HepG2 (cell line): ENCODE measurements around the gene DSTYK. TPM values are rescaled to one million over a fixed set of nuclear protein-coding genes. Genes with fewer than 3 reads are reported as not detected.

ENCODE experiments used
- ATAC-seq: fragments of 200-7000 bp; cut with Tn5 transposase; 3 replicates; pipeline ENCODE4 v1.9.1; 2020; ENCODE audit warnings: mild to moderate bottlenecking, moderate library complexity
- BruUV-seq: library from RNA; stranded (reverse); fragments of 400-500 nt; replicated peaks from 2 replicates; lab custom pipeline; 2021; lab: Mats Ljungman, UMichigan
- CTCF ChIA-PET: fragments of 300-600 bp; formaldehyde crosslinking; extraction: SDS; loops from one replicate; lab custom pipeline; 2021; ENCODE audit warnings: low total read pairs, inconsistent platforms, low intra/inter-chr PET ratio; lab: Yijun Ruan, JAX
- POLR2A ChIA-PET: fragments of 350-600 bp; sonication (Branson Sonifier 250); formaldehyde crosslinking; loops from one replicate; lab custom pipeline; 2020; ENCODE audit warnings: antibody characterized with exemption, inconsistent platforms; lab: Yijun Ruan, JAX
- DNase-seq: peaks from one replicate; pipeline ENCODE4 v3.0.0-alpha.2; 2015; ENCODE audit warnings: low spot score
- FAIRE-seq: peaks from 3 replicates; lab custom pipeline; 2011; peaks lifted over from hg19 to GRCh38; lab: Jason Lieb, UNC
- H2AFZ ChIP-seq: one replicate; pipeline ENCODE4 v1.6.1; 2011; ENCODE audit warnings: low read length, inconsistent platforms
- H3K27ac ChIP-seq: fragments of 300-600 bp; 3 replicates; pipeline ENCODE4 v1.8.0; 2011; ENCODE audit warnings: mixed run types, mild to moderate bottlenecking, mixed read lengths, low read length, inconsistent platforms; ENCODE audit not compliant: insufficient read depth; ENCODE audit errors: extremely low read length
- H3K27me3 ChIP-seq, 2 experiments: fragments of 200-600 bp in 1 of 2; 2 replicates in 1 of 2; 3 replicates in 1 of 2; pipeline versions ENCODE4 v1.6.0 to v1.8.0; 2011; ENCODE audit warnings: low read length in 2 of 2, mild to moderate bottlenecking in 2 of 2, moderate library complexity in 2 of 2, inconsistent platforms in 1 of 2; ENCODE audit not compliant: insufficient read depth in 2 of 2, control insufficient read depth in 1 of 2
- H3K36me3 ChIP-seq, 2 experiments: fragments of 200-600 bp in 1 of 2; replicated peaks in 1 of 2; 2 replicates in 1 of 2; 3 replicates in 1 of 2; pipeline versions ENCODE4 v1.5.1 to v1.8.0; 2011; ENCODE audit warnings: low read length in 2 of 2, inconsistent platforms in 1 of 2; ENCODE audit not compliant: insufficient read depth in 2 of 2, control insufficient read depth in 1 of 2
- H3K4me1 ChIP-seq: 2 replicates; pipeline ENCODE4 v1.5.1; 2012; ENCODE audit warnings: low read length, inconsistent platforms; ENCODE audit not compliant: insufficient read depth
- H3K4me2 ChIP-seq: 2 replicates; pipeline ENCODE4 v1.6.0; 2011; ENCODE audit warnings: low read depth, low read length, inconsistent platforms
- H3K4me3 ChIP-seq, 3 experiments: fragments of 200-600 bp in 1 of 3; sonication (generic), shearing (Covaris generic) in 1 of 3; replicated peaks in 1 of 3; 2 replicates each; pipeline ENCODE4 v1.5.1; 2011 to 2016; ENCODE audit warnings: low read length in 3 of 3, inconsistent platforms in 2 of 3, low read depth in 2 of 3, mild to moderate bottlenecking in 2 of 3, control low read depth in 1 of 3, mixed read lengths in 1 of 3; ENCODE audit not compliant: insufficient read depth in 1 of 3
- H3K79me2 ChIP-seq: one replicate; pipeline ENCODE4 v1.6.1; 2011; ENCODE audit warnings: low read length, inconsistent platforms; ENCODE audit not compliant: insufficient read depth
- H3K9ac ChIP-seq: 2 replicates; pipeline ENCODE4 v1.6.0; 2011; ENCODE audit warnings: mild to moderate bottlenecking, low read depth, low read length, inconsistent platforms; ENCODE audit not compliant: insufficient read depth
- H3K9me3 ChIP-seq: 2 replicates; pipeline ENCODE4 v1.5.1; 2012; ENCODE audit warnings: mild to moderate bottlenecking, low read length
- H4K20me1 ChIP-seq: 2 replicates; pipeline ENCODE4 v1.6.0; 2011; ENCODE audit warnings: inconsistent platforms, mild to moderate bottlenecking, low read length, moderate library complexity; ENCODE audit not compliant: insufficient read depth
- ASH2L ChIP-seq: fragments of 300-600, 200-600 bp; sonication (generic); IDR thresholded peaks from 2 replicates; pipeline ENCODE4 v1.7.0; 2017; ENCODE audit warnings: low read depth, mild to moderate bottlenecking, moderate library complexity, mixed read lengths, low read length; ENCODE audit not compliant: insufficient read length
- JUND ChIP-seq: sonication (generic); formaldehyde crosslinking; IDR thresholded peaks from 2 replicates; pipeline ENCODE4 v1.8.0; 2022; ENCODE audit warnings: mild to moderate bottlenecking, missing genetic modification reagents
- MXD4 ChIP-seq: IDR thresholded peaks from 2 replicates; pipeline ENCODE4 v1.6.1; 2016; ENCODE audit warnings: mild to moderate bottlenecking, missing biosample characterization, missing genetic modification reagents
- NR3C1 ChIP-seq: sonication (generic); formaldehyde crosslinking; IDR thresholded peaks from 2 replicates; pipeline ENCODE4 v1.4.0; 2020; ENCODE audit warnings: missing genetic modification reagents
- STAG1 ChIP-seq: sonication (generic); formaldehyde crosslinking; IDR thresholded peaks from 2 replicates; pipeline ENCODE4 v1.4.0; 2020; ENCODE audit warnings: missing genetic modification reagents
- TOE1 ChIP-seq: sonication (generic); formaldehyde crosslinking; IDR thresholded peaks from 2 replicates; pipeline ENCODE4 v1.4.0; 2020; ENCODE audit warnings: mild to moderate bottlenecking, missing genetic modification reagents
- ZBTB21 ChIP-seq: sonication (generic); formaldehyde crosslinking; IDR thresholded peaks from 2 replicates; pipeline ENCODE4 v1.4.0; 2020; ENCODE audit warnings: missing genetic modification reagents
- ZFP41 ChIP-seq: sonication (generic); formaldehyde crosslinking; IDR thresholded peaks from 2 replicates; pipeline ENCODE4 v1.4.0; 2020; ENCODE audit warnings: mild to moderate bottlenecking, missing genetic modification reagents, borderline replicate concordance
- ZNF3 ChIP-seq: IDR thresholded peaks from 2 replicates; pipeline ENCODE4 v1.7.0; 2017; ENCODE audit warnings: inconsistent platforms
- ZNF615 ChIP-seq: sonication (generic); formaldehyde crosslinking; IDR thresholded peaks from 2 replicates; pipeline ENCODE4 v1.5.0; 2020; ENCODE audit warnings: mild to moderate bottlenecking, missing genetic modification reagents, borderline replicate concordance
- ZNF737 ChIP-seq: sonication (generic); formaldehyde crosslinking; IDR thresholded peaks from 2 replicates; pipeline ENCODE4 v1.5.0; 2020; ENCODE audit warnings: missing genetic modification reagents, mild to moderate bottlenecking, borderline replicate concordance
- ZSCAN29 ChIP-seq: sonication (generic); formaldehyde crosslinking; conservative IDR thresholded peaks from 2 replicates; pipeline ENCODE4 v1.4.0; 2020; ENCODE audit warnings: mild to moderate bottlenecking, missing genetic modification reagents
- whole genome bisulfite sequencing: methylation state at CpG from one replicate; pipeline ENCODE4 v1.1.6; 2017; ENCODE audit warnings: low lambda C conversion rate; 5-methylcytosine and 5-hydroxymethylcytosine counted together
- in situ Hi-C: cut with HindIII; loops from 2 replicates; pipeline ENCODE4 v1.10.0; 2017; ENCODE audit warnings: low pct_unique_long_range_greater_than_20kb; ENCODE audit not compliant: extremely low pct_ligation_motif_present
- intact Hi-C: fragments of 100-400 bp; cut with micrococcal nuclease; formaldehyde crosslinking; loops from one replicate; pipeline ENCODE4 v1.10.0; 2022; ENCODE audit not compliant: unreplicated experiment
- polyA plus RNA-seq, 8 experiments: library from polyadenylated mRNA; depleted of rRNA in 3 of 8; stranded (reverse) in 7 of 8; unstranded in 1 of 8; fragments of >200 nt; fragmentation: Illumina TruSeq in 4 of 8; extraction: Trizol in 4 of 8; gene quantifications; 2 replicates each; pipeline versions ENCODE4 v1.2.1 to v1.2.3, GENCODE V29; 2011 to 2016; ENCODE audit warnings: low read depth in 4 of 8, missing spikeins in 1 of 8, mixed read lengths in 1 of 8; ENCODE audit not compliant: insufficient read depth in 1 of 8
- total RNA-seq, 5 experiments: library from RNA; depleted of rRNA; stranded (reverse); fragments of >200 nt; fragmentation: Illumina TruSeq; extraction: Trizol; gene quantifications; 2 replicates each; pipeline ENCODE4 v1.2.3, GENCODE V29; 2016; ENCODE audit warnings: low read depth in 1 of 5

The DSTYK gene
- total and polyA plus RNA-seq, 2 of the 13 experiments (the other 11 are each of a cell fraction or from before 2014, with no cell fraction given): 2.6 to 4.8 TPM

DNA sequence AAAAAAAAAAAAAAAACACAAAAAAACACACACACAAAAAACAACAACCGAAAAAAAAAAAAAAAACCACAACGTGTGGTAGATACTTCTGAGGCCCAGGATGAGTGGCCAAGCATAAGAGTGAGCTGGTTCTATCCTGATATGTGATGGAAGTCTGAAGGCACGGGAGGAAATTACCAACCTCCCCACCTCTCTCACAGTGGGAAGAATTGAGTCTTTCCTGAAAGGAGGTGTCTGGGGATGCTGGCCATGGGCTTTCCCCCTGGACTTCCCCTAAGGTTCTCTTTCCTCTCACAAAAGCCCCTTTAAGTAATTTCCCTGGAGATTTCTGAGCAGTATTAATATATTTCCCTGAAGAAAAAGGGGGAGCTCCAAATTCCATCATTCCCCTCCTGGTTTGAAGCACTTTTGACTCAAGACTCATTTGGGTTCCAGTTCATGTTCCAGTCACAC, 21.5 kb upstream of the DSTYK start:
- H3K4me3 ChIP-seq: no peak overlapping the region
- no peaks in the 10 kb centered on the region for H4K20me1 ChIP-seq
- in situ Hi-C loops (no loop called here), intact Hi-C loops (no loop called here)
- no peak overlapping the region for H2AFZ ChIP-seq
- no peaks in the 10 kb centered on the region for H3K79me2 ChIP-seq
- ChIA-PET CTCF (no interaction called here), POLR2A (no interaction called here)
- peaks cover 18% of the 10 kb centered on the region for H3K4me1 ChIP-seq
- DNase-seq (no peak), ATAC-seq (no peak), FAIRE-seq (no peak)
- no TSS peak for BruUV-seq
- no peak overlapping the region for H3K27ac ChIP-seq
- H3K9ac ChIP-seq: no peak overlapping the region
- H3K27me3 ChIP-seq: peaks cover 2 to 38% of the 10 kb centered on the region in 2 experiments; a peak in 4 of 5 replicates
- H3K9me3 ChIP-seq: no peaks in the 10 kb centered on the region
- no peak for TF ChIP-seq JUND (CRISPR knock-in tag)
- no peak for TF ChIP-seq ZNF737 (CRISPR knock-in tag)
- TF ChIP-seq ZSCAN29: no peak
- TF ChIP-seq ZFP41 (CRISPR knock-in tag): no peak
- TF ChIP-seq ASH2L: no peak
- TF ChIP-seq NR3C1 (CRISPR knock-in tag): no peak
- TF ChIP-seq STAG1 (CRISPR knock-in tag): no peak
- TF ChIP-seq TOE1: no peak
- TF ChIP-seq ZBTB21 (CRISPR knock-in tag): no peak
- TF ChIP-seq ZNF615 (CRISPR knock-in tag): no peak
- no peak for TF ChIP-seq MXD4 (CRISPR knock-in tag)
- no peak for TF ChIP-seq ZNF3
- H3K36me3 ChIP-seq: no peaks in the 10 kb centered on the region
- no peak overlapping the region for H3K4me2 ChIP-seq
- WGBS: 1% methylated on average over 3 of the region's 3 CpGs
